ENCODE results near the gene JPH3.

Gene JPH3

GRCh38 chr16:87602821-87603683 lies 744 bp downstream of the JPH3 start:
- peak; percentile 25 for DNase-seq

GRCh38 chr16:87603684-87604633 lies 1.7 kb downstream of the JPH3 start:
- peak; percentile 15 for DNase-seq

GRCh38 chr16:87604634-87605111 lies 2.4 kb downstream of the JPH3 start:
- no peak for DNase-seq

- DNase-seq: no peak
These were observed 4.9 kb downstream of the JPH3 start for GRCh38 chr16:87607223-87607622.

- no peak for DNase-seq
These were observed 5.6 kb downstream of the JPH3 start for GRCh38 chr16:87607871-87608270.

- peak; percentile 52 for DNase-seq
These were observed 6.2 kb downstream of the JPH3 start for GRCh38 chr16:87608400-87608985.

- DNase-seq: no peak
These were observed 7.7 kb downstream of the JPH3 start for GRCh38 chr16:87610026-87610425.

GRCh38 chr16:87611456-87611855 lies 9.1 kb downstream of the JPH3 start:
- no peak for DNase-seq

GRCh38 chr16:87613961-87614360 lies 11.7 kb downstream of the JPH3 start:
- no peak for DNase-seq

- DNase-seq: no peak
These were observed 13.3 kb downstream of the JPH3 start for GRCh38 chr16:87615621-87616041.

- no peak for DNase-seq
These were observed 14.2 kb downstream of the JPH3 start for GRCh38 chr16:87616556-87616955.

GRCh38 chr16:87618216-87618615 lies 15.9 kb downstream of the JPH3 start:
- DNase-seq: no peak

- DNase-seq: no peak
These were observed 17.3 kb downstream of the JPH3 start for GRCh38 chr16:87619360-87620200.

- no peak for DNase-seq
These were observed 17.8 kb downstream of the JPH3 start for GRCh38 chr16:87620201-87620495.

GRCh38 chr16:87621550-87621829 lies 19.2 kb downstream of the JPH3 start:
- no peak for DNase-seq

GRCh38 chr16:87621976-87622713 lies 19.8 kb downstream of the JPH3 start:
- DNase-seq: no peak

- DNase-seq: no peak
These were observed 20.5 kb downstream of the JPH3 start for GRCh38 chr16:87622756-87623319.

GRCh38 chr16:87625241-87625797 lies 23.0 kb downstream of the JPH3 start:
- no peak for DNase-seq

GRCh38 chr16:87626401-87626800 lies 24.1 kb downstream of the JPH3 start:
- DNase-seq: no peak

GRCh38 chr16:87626905-87627304 lies 24.6 kb downstream of the JPH3 start:
- DNase-seq: no peak

- no peak for DNase-seq
These were observed 25.4 kb downstream of the JPH3 start for GRCh38 chr16:87627542-87628245.
